ENCODE results near the gene ALK.

Gene ALK

DNA sequence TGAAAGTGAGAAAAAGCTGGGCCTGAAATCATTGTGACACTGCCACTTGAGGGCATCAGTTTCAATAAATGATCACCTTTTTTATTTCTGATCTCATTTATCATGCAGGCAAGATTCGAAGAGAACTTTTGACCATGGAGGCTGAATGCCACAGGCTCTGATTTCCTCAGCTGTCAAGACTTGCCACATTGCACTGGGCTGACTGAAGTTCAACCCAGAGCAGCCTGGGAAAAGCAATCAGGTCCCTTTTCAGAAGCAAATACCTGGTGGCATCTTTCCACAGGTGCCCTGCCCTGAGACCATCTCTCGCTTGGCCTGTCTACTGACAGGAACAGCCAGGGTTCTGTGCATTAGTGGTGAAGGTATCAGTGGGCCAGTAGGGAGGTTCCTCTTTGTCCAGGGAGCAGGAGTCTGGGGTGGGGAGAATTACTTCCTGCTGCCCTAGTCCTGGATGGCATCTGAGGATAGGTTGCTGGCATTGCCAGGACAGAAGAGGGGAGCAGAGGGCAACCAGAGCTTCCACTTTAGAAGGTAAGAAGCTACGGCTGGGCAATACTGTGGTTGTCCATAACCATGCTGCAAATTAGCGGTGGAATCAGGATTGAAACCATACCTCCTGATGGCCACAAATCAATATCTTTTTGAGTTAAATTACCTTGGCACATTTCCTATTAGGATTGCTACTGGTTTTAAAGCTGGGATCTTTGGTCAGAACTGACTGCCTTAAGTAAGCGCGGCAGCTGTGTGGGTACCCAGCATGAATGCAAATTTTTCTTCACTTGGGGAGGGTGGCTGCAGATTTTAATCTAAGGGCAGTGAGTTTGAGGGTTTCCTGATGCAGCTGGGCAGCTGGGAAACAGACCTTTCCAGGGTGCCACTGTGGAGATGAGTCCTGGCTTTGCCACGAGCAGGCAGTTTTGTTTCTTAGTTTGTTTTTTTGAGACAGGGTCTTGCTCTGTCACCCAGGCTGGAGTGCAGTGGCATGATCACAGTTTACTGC lies 394.5 kb downstream of the ALK start:
- FAIRE-seq = no peak
- DNase-seq (ENCODE audit: insufficient read length, low spot score) = no peak
- TF ChIP-seq, protein P1, sequence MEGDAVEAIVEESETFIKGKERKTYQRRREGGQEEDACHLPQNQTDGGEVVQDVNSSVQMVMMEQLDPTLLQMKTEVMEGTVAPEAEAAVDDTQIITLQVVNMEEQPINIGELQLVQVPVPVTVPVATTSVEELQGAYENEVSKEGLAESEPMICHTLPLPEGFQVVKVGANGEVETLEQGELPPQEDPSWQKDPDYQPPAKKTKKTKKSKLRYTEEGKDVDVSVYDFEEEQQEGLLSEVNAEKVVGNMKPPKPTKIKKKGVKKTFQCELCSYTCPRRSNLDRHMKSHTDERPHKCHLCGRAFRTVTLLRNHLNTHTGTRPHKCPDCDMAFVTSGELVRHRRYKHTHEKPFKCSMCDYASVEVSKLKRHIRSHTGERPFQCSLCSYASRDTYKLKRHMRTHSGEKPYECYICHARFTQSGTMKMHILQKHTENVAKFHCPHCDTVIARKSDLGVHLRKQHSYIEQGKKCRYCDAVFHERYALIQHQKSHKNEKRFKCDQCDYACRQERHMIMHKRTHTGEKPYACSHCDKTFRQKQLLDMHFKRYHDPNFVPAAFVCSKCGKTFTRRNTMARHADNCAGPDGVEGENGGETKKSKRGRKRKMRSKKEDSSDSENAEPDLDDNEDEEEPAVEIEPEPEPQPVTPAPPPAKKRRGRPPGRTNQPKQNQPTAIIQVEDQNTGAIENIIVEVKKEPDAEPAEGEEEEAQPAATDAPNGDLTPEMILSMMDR (IDR thresholded peaks at IDR 0.05; ENCODE audit: insufficient read depth, missing control alignments) = no peak

DNA sequence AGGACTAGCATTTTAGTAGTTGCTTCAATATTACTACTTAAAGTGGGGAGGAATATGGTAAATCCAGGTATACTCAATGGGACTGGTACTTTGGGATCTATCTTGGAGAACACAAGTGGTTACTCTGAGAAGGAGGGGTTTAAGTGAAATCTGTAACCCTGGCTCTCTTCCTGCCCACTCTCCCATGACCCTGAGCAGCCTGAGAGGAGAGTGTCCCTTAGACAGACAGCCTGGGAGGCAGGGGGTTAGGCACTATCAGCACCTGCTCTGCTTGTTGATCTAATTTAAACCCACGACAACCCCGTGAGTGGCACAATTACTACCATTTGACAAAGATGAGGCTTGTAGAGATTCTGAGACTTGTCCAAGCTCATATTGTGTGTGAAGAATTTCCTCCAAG lies 395.5 kb downstream of the ALK start:
- FAIRE-seq (no peak), DNase-seq (ENCODE audit: insufficient read length, low spot score) (no peak)
- TF ChIP-seq, protein P1 (IDR thresholded peaks at IDR 0.05; ENCODE audit: insufficient read depth, missing control alignments) = no peak

DNA sequence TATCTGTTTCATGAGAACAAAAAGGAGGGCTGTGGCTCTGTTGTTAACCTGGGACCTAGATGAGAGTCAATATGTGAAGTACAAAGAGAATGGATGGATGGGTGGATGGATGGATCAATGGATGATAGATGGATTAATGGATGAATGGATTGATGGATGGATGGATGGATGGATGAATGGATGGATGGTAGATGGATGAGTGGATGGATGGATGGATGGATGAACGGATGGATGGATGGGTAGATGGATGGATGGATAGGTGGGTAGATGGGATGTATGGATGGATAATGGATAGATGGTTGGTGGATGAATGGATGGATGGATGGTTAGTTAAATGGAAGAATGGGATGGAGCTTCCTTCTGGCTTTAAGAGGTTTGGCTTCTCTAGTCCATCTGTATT lies 396.7 kb downstream of the ALK start:
- no peak for FAIRE-seq
- no peak for DNase-seq (ENCODE audit: insufficient read length, low spot score)
- TF ChIP-seq, protein P1 (IDR thresholded peaks at IDR 0.05; ENCODE audit: insufficient read depth, missing control alignments) = no peak

DNA sequence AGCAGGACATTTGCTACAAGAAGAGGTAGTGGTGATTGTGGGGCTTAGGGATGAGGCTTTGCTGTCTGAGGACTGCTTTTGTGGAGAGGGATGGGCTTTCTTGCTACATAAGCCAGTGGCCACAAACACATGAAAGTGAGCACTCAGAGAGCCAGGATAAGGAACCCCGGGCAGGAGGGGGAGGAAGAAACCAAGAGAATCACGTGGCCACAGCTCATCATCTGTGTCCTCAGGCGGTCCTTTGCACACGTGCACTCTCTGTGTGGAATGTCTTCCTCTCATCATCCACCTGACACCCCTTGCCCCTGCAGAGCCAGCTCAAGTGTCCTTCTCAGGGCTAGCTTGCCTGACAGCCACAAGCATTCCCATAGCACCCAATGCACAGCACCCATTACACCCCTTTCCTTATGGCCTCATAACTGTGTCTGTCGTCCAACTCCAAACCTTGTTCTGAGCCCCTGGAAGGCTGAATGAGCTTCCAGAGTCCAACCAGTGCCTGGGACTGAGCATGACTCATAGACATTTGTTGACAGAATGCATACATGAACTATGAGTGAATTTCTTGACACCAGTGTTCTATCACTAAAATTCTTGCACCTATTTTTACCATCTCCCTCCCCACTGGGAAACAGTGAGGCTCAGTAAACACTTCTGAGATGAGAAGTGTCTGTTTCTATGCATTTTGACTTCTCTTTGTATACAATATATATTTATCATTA lies 398.3 kb downstream of the ALK start:
- FAIRE-seq (no peak), DNase-seq (ENCODE audit: insufficient read length, low spot score) (no peak)
- TF ChIP-seq, protein P1 (IDR thresholded peaks at IDR 0.05; ENCODE audit: insufficient read depth, missing control alignments) = no peak

DNA sequence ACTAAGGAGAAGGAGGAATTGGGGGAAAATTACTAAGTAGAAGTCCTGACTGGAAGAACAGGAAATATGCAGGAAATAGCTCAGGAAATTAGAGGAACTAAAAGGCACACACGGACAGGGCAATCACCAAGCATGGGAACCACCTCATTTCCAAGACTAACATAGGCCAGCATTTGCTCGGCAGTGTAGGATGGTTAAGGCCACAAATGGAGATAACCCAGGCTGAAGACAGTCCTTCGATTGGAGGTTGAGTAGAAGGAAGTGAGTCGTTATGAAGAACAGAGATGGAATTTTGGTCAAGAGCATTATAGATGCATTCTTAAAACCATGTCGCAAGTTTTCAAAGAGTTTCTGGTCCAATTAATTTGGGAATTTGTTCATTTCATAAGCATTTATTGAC lies 401.4 kb downstream of the ALK start:
- DNase-seq (ENCODE audit: insufficient read length, low spot score) (no peak), FAIRE-seq (no peak)

DNA sequence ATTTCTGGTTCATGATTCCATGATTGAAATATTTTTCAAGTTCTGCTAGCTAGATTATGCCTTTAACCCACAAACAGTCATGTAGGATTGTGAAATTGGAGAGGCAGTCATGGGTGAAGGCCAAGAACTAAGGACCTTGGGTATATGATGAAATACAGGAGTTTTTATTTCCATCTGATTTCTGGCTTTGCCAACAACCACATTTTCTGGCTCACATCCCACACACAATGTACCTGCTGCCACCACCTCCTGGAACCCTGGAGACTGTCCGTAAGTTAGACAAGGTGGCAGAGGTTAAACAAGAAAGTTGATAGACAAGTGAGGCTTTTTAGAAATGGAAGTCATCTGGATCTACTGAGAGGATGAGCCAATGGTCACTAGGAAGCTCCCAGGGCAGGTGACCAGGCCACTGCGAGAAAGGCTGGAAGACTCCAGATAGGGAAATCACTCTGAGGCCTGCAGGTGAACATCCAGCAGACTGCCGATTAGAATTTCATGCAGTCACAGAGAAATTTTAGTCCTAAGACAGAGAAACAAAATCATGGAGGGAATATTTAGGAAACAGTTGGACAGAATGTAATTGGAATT lies 402.0 kb downstream of the ALK start:
- no peak for FAIRE-seq
- DNase-seq (ENCODE audit: insufficient read length, low spot score) = no peak
- TF ChIP-seq, protein P1 (IDR thresholded peaks at IDR 0.05; ENCODE audit: insufficient read depth, missing control alignments) = no peak

More for the DNA sequence above, 401.4 kb downstream of the ALK start:
- TF ChIP-seq, protein P1 (IDR thresholded peaks at IDR 0.05; ENCODE audit: insufficient read depth, missing control alignments) = no peak

Data from D721Med (cell line).